GM18505 (cell line): ENCODE measurements around the gene TXNRD1.

Experiments
- ATAC-seq: cut with Tn5 transposase; IDR thresholded peaks from one replicate; pipeline ENCODE4 v1.9.1; 2021; ENCODE audit not compliant: unreplicated experiment
- POLR2A ChIP-seq: IDR thresholded peaks from 4 replicates; pipeline ENCODE4 v1.6.1; 2011; ENCODE audit warnings: borderline replicate concordance; ENCODE audit not compliant: insufficient read depth, insufficient read length; ENCODE audit errors: extremely low read depth

TXNRD1 gene

GRCh38 chr12:104232609-104233280 is 17.2 kb downstream of the TXNRD1 start:
- ATAC-seq = no peak
- no peak for TF ChIP-seq POLR2A

- TF ChIP-seq POLR2A = no peak
Measured at GRCh38 chr12:104234926-104235499, 19.4 kb downstream of the TXNRD1 start.

GRCh38 chr12:104237930-104238329 is 22.4 kb downstream of the TXNRD1 start:
- ATAC-seq = no peak
- TF ChIP-seq POLR2A = no peak

More at GRCh38 chr12:104234926-104235499, 19.4 kb downstream of the TXNRD1 start:
- no peak for ATAC-seq

GRCh38 chr12:104242546-104243206 is 27.1 kb downstream of the TXNRD1 start:
- no peak for TF ChIP-seq POLR2A
- ATAC-seq = no peak

GRCh38 chr12:104243551-104243950 is 28.0 kb downstream of the TXNRD1 start:
- no peak for TF ChIP-seq POLR2A
- ATAC-seq = no peak

- TF ChIP-seq POLR2A = no peak
- ATAC-seq = no peak
Measured at GRCh38 chr12:104243971-104244370, 28.4 kb downstream of the TXNRD1 start.

GRCh38 chr12:104247698-104248097 is 32.1 kb downstream of the TXNRD1 start:
- TF ChIP-seq POLR2A = no peak
- ATAC-seq = no peak

GRCh38 chr12:104248444-104248843 is 32.9 kb downstream of the TXNRD1 start:
- TF ChIP-seq POLR2A = no peak
- no peak for ATAC-seq

- no peak for ATAC-seq
- no peak for TF ChIP-seq POLR2A
Measured at GRCh38 chr12:104249017-104249416, 33.4 kb downstream of the TXNRD1 start.

- no peak for TF ChIP-seq POLR2A
- ATAC-seq = no peak
Measured at GRCh38 chr12:104249898-104250297, 34.3 kb downstream of the TXNRD1 start.

GRCh38 chr12:104250366-104251125 is 35.0 kb downstream of the TXNRD1 start:
- ATAC-seq = no peak
- no peak for TF ChIP-seq POLR2A

GRCh38 chr12:104257913-104258472 is 42.4 kb downstream of the TXNRD1 start:
- no peak for ATAC-seq
- TF ChIP-seq POLR2A = no peak

GRCh38 chr12:104258476-104259067 is 43.0 kb downstream of the TXNRD1 start:
- no peak for TF ChIP-seq POLR2A
- ATAC-seq = no peak

GRCh38 chr12:104263026-104263425 is 47.4 kb downstream of the TXNRD1 start:
- no peak for ATAC-seq
- TF ChIP-seq POLR2A = no peak
